ENCODE results near the gene EML5. TPM values are rescaled to one million over a fixed set of nuclear protein-coding genes. Genes with fewer than 3 reads are reported as not detected.

EML5 gene
- total RNA-seq, 1 experiment from 2014 or later, result 0.66 TPM

DNA sequence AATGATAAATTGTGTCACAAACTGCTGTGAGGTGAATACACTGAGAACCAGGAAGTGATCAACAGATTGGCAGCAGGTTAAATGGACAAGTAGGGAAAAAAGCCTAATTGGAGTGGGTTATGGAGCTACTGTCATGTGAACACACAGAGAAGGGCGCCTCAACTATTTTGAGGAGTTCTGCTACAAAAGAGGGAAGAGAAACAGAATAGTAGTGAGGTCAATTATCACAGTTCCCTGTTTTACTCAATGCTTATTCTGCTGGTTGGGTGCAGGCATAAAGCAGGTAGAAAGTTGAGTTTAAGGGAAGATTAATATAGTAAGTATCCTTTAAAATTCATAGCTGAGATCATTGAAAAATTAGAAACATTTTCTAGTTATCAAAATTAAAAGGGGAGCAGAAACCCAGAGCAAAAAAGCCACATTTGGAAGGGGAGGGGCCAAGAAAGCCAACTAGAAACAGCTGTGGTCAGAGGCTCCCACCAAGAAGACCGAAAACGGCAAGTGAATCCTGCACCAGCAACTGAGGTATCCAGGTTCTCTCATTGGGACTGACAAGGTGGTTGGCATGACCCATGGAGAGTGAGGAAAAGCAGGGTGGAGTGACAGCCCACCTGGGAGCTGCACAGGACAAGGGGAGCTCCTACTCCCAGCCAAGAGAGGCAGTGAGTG is 124.2 kb downstream of the EML5 start:
- POLR2A ChIA-PET (ENCODE audit: unreplicated experiment), result no interaction called here

DNA sequence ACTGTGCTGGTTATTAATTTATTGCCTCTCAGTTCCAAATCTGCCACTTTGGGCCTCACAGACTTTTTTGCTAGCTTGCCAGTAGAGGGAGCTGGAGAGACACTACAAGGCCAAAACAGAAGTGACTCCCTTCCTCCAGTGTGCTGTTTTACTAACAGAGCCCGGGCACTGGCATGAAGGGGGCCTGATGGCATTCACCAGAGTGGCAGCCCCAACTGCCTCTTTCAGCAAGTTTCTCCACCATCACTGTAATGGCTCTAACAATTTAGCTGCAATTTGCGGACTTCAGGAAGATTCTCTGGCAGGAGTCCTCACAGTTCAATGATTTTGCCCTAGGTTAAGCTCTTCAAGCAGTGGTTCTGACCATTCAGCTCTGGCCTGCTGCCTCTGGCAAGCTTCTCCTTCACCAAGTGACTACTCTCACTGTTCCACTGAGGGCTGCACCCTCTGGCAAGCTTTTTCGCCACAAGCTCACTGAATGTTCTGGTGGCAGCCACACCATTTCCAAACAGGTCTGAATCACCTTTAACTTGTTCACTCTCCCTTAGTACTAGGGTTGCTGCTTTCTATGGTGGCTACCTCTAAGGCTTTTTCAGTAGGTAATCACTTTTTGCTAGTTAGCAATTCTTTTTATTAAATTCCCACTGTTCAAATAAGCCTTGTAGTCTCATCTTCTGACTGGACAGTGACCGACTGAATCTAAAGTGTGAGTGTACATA is 125.0 kb downstream of the EML5 start:
- Histone ChIP-seq H3K9me2 (replicated peaks; ENCODE audit: low read length) (no peaks in the 10 kb centered on the region), H3K4me1 (ENCODE audit: insufficient read depth, low read length) (peaks cover 5% of the 10 kb centered on the region; the same call in 1 of the 2 replicates), H3F3A (ENCODE audit: low read length, unreplicated experiment) (no peaks in the 10 kb centered on the region), H2AFZ (ENCODE audit: low read length) (peak overlapping the region; percentile 48), H3K9ac (ENCODE audit: low read length) (no peak overlapping the region), H3K27ac (ENCODE audit: low read length) (no peak overlapping the region), H3K4me3 (ENCODE audit: low read length) (no peak overlapping the region), H3K36me3 (ENCODE audit: low read depth, low read length) (no peaks in the 10 kb centered on the region), H3K4me2 (ENCODE audit: low read length) (no peak overlapping the region), H3K9me3 (ENCODE audit: low read length) (no peaks in the 10 kb centered on the region), H3K79me2 (ENCODE audit: low read length) (no peaks in the 10 kb centered on the region), H4K20me1 (ENCODE audit: low read length) (no peaks in the 10 kb centered on the region), H3K27me3 (ENCODE audit: low read length) (no peaks in the 10 kb centered on the region)
- ATAC-seq, result peak; percentile 94
- ChIA-PET POLR2A (ENCODE audit: unreplicated experiment) (no interaction called here), CTCF (interaction anchor here (0.6 to 1.2 kb wide), 5 partner anchors 30 to 200 kb away, joined by 3 to 4 read pairs (median 3); partner anchors contain the start of gene EML5)
- intact Hi-C loops (cut with micrococcal nuclease), result loop anchor here (1.0 to 5.0 kb wide), 4 partner anchors 80 to 350 kb away; no protein-coding TSS in a partner anchor
- no TSS peak for BruUV-seq (replicated peaks)
- peak; percentile 79 for DNase-seq
- no peak for TF ChIP-seq EZH2phosphoT487 (IDR thresholded peaks at IDR 0.05; ENCODE audit: borderline replicate concordance, low read length)
- TF ChIP-seq, protein P1, sequence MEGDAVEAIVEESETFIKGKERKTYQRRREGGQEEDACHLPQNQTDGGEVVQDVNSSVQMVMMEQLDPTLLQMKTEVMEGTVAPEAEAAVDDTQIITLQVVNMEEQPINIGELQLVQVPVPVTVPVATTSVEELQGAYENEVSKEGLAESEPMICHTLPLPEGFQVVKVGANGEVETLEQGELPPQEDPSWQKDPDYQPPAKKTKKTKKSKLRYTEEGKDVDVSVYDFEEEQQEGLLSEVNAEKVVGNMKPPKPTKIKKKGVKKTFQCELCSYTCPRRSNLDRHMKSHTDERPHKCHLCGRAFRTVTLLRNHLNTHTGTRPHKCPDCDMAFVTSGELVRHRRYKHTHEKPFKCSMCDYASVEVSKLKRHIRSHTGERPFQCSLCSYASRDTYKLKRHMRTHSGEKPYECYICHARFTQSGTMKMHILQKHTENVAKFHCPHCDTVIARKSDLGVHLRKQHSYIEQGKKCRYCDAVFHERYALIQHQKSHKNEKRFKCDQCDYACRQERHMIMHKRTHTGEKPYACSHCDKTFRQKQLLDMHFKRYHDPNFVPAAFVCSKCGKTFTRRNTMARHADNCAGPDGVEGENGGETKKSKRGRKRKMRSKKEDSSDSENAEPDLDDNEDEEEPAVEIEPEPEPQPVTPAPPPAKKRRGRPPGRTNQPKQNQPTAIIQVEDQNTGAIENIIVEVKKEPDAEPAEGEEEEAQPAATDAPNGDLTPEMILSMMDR (conservative IDR thresholded peaks at IDR 0.05; ENCODE audit: low read depth, low read length), result peak; percentile 95
- TF ChIP-seq EZH2 (IDR thresholded peaks at IDR 0.05; ENCODE audit: low read length, unreplicated experiment), result no peak

More for the DNA sequence above, 124.2 kb downstream of the EML5 start:
- no peaks in the 10 kb centered on the region for H3K27me3 ChIP-seq (ENCODE audit: low read length)
- no peaks in the 10 kb centered on the region for H3K36me3 ChIP-seq (ENCODE audit: low read depth, low read length)
- H3K4me1 ChIP-seq (ENCODE audit: insufficient read depth, low read length), result peaks cover 5% of the 10 kb centered on the region; the same call in 1 of the 2 replicates
- TF ChIP-seq EZH2phosphoT487 (IDR thresholded peaks at IDR 0.05; ENCODE audit: borderline replicate concordance, low read length) (no peak), EZH2 (IDR thresholded peaks at IDR 0.05; ENCODE audit: low read length, unreplicated experiment) (no peak)
- TF ChIP-seq, protein P1 (conservative IDR thresholded peaks at IDR 0.05; ENCODE audit: low read depth, low read length), result no peak
- H3K4me3 ChIP-seq (ENCODE audit: low read length), result no peak overlapping the region
- CTCF ChIA-PET, result interaction anchor here (0.7 kb wide), 1 partner anchor 355 kb away, joined by 4 read pairs; no protein-coding TSS in a partner anchor
- H2AFZ ChIP-seq (ENCODE audit: low read length), result peak overlapping the region; percentile 48; the same call in 1 of the 2 replicates
- no peak for ATAC-seq
- no peak overlapping the region for H3K27ac ChIP-seq (ENCODE audit: low read length)
- DNase-seq, result no peak
- no peaks in the 10 kb centered on the region for H4K20me1 ChIP-seq (ENCODE audit: low read length)
- no peak overlapping the region for H3K4me2 ChIP-seq (ENCODE audit: low read length)
- no peaks in the 10 kb centered on the region for H3K9me2 ChIP-seq (replicated peaks; ENCODE audit: low read length)
- no TSS peak for BruUV-seq (replicated peaks)
- no peaks in the 10 kb centered on the region for H3F3A ChIP-seq (ENCODE audit: low read length, unreplicated experiment)
- H3K79me2 ChIP-seq (ENCODE audit: low read length), result no peaks in the 10 kb centered on the region
- intact Hi-C loops (cut with micrococcal nuclease), result loop anchor here (5.0 kb wide), 2 partner anchors 79 to 349 kb away; no protein-coding TSS in a partner anchor
- H3K9ac ChIP-seq (ENCODE audit: low read length), result no peak overlapping the region
- no peaks in the 10 kb centered on the region for H3K9me3 ChIP-seq (ENCODE audit: low read length)
